DND-41 (cell line): ENCODE data around the gene SNAP47.

Experiments used
- ATAC-seq: fragments of 200-7000 bp; cut with Tn5 transposase; 3 replicates; pipeline ENCODE4 v1.9.1; 2021; ENCODE audit warnings: low read depth; ENCODE audit not compliant: insufficient read depth
- DNase-seq: peaks from one replicate; pipeline ENCODE4 v3.0.0-alpha.2; 2020
- H2AFZ ChIP-seq: 2 replicates; pipeline ENCODE4 v1.6.0; 2012; ENCODE audit warnings: low read depth, low read length
- H3K27ac ChIP-seq: 2 replicates; pipeline ENCODE4 v1.5.1; 2012; ENCODE audit warnings: low read length, inconsistent platforms
- H3K27me3 ChIP-seq: fragments of 200-600 bp; sonication (generic); 2 replicates; pipeline ENCODE4 v1.6.0; 2012; ENCODE audit warnings: low read length, mild to moderate bottlenecking, inconsistent platforms; ENCODE audit not compliant: insufficient read depth, poor library complexity
- H3K36me3 ChIP-seq: 2 replicates; pipeline ENCODE4 v1.5.1; 2012; ENCODE audit warnings: low read length, inconsistent platforms; ENCODE audit not compliant: insufficient read depth
- H3K4me1 ChIP-seq: 2 replicates; pipeline ENCODE4 v1.5.1; 2012; ENCODE audit warnings: mild to moderate bottlenecking, low read length; ENCODE audit not compliant: insufficient read depth
- H3K4me2 ChIP-seq: 2 replicates; pipeline ENCODE4 v1.6.0; 2012; ENCODE audit warnings: mild to moderate bottlenecking, moderate library complexity, low read length, inconsistent platforms; ENCODE audit not compliant: insufficient read depth
- H3K4me3 ChIP-seq, 2 experiments: fragments of 200-600 bp in 1 of 2; shearing (Covaris generic) in 1 of 2; 2 replicates each; pipeline ENCODE4 v1.5.1; 2012 to 2016; ENCODE audit warnings: inconsistent platforms in 2 of 2, low read length in 2 of 2, mild to moderate bottlenecking in 2 of 2, low read depth in 1 of 2, moderate library complexity in 1 of 2
- H3K79me2 ChIP-seq: 2 replicates; pipeline ENCODE4 v1.6.0; 2012; ENCODE audit warnings: low read length, inconsistent platforms; ENCODE audit not compliant: insufficient read depth
- H3K9ac ChIP-seq: 2 replicates; pipeline ENCODE4 v1.6.0; 2012; ENCODE audit warnings: low read depth, mild to moderate bottlenecking, inconsistent platforms, low read length, moderate library complexity
- H3K9me3 ChIP-seq: 2 replicates; pipeline ENCODE4 v1.5.1; 2012; ENCODE audit warnings: low read length, moderate library complexity, mild to moderate bottlenecking, inconsistent platforms; ENCODE audit not compliant: insufficient read depth, severe bottlenecking
- H4K20me1 ChIP-seq: 2 replicates; pipeline ENCODE4 v1.6.0; 2012; ENCODE audit warnings: low read length; ENCODE audit not compliant: insufficient read depth
- EZH2 ChIP-seq: IDR thresholded peaks from 3 replicates; pipeline ENCODE4 v1.6.1; 2012; ENCODE audit warnings: borderline replicate concordance, low read depth, mild to moderate bottlenecking, moderate library complexity, low read length, inconsistent platforms; ENCODE audit not compliant: severe bottlenecking
- TF ChIP-seq, protein P1 (sequence below): IDR thresholded peaks from 2 replicates; pipeline ENCODE4 v1.5.1; 2012; ENCODE audit warnings: borderline replicate concordance, low read length, moderate library complexity, mild to moderate bottlenecking; ENCODE audit not compliant: poor library complexity, severe bottlenecking; ENCODE audit errors: extremely low read depth

SNAP47 gene

GRCh38 chr1:227815468-227816409, 80.5 kb downstream of the SNAP47 start, which contains the start of gene PRSS38:
PRSS38 (plus strand) TSS chr1:227815675; CDS start chr1:227815717, 42 bp downstream.
- ATAC-seq, result no peak
- no peaks in the 10 kb centered on the region for H3K36me3 ChIP-seq
- H4K20me1 ChIP-seq, result no peaks in the 10 kb centered on the region
- H3K4me2 ChIP-seq, result no peak within 1 kb of the TSS
- H3K9ac ChIP-seq, result no peak within 1 kb of the TSS
- no peaks in the 10 kb centered on the region for H3K79me2 ChIP-seq
- H2AFZ ChIP-seq, result no peak within 1 kb of the TSS
- no peak within 1 kb of the TSS for H3K27ac ChIP-seq
- H3K27me3 ChIP-seq, result no peaks in the 10 kb centered on the region
- H3K4me1 ChIP-seq, result no peaks in the 10 kb centered on the region
- peaks cover 22% of the 10 kb centered on the region for H3K9me3 ChIP-seq
- no peak within 1 kb of the TSS for H3K4me3 ChIP-seq
- DNase-seq, result no peak
- TF ChIP-seq, protein P1, sequence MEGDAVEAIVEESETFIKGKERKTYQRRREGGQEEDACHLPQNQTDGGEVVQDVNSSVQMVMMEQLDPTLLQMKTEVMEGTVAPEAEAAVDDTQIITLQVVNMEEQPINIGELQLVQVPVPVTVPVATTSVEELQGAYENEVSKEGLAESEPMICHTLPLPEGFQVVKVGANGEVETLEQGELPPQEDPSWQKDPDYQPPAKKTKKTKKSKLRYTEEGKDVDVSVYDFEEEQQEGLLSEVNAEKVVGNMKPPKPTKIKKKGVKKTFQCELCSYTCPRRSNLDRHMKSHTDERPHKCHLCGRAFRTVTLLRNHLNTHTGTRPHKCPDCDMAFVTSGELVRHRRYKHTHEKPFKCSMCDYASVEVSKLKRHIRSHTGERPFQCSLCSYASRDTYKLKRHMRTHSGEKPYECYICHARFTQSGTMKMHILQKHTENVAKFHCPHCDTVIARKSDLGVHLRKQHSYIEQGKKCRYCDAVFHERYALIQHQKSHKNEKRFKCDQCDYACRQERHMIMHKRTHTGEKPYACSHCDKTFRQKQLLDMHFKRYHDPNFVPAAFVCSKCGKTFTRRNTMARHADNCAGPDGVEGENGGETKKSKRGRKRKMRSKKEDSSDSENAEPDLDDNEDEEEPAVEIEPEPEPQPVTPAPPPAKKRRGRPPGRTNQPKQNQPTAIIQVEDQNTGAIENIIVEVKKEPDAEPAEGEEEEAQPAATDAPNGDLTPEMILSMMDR, result no peak
- TF ChIP-seq EZH2, result no peak

GRCh38 chr1:227816750-227817446, 81.7 kb downstream of the SNAP47 start:
- H3K36me3 ChIP-seq, result no peaks in the 10 kb centered on the region
- no peaks in the 10 kb centered on the region for H3K79me2 ChIP-seq
- no peak overlapping the region for H3K4me2 ChIP-seq
- no peaks in the 10 kb centered on the region for H3K27me3 ChIP-seq
- no peak for TF ChIP-seq EZH2
- TF ChIP-seq, protein P1, result no peak
- H3K9ac ChIP-seq, result no peak overlapping the region
- H3K4me3 ChIP-seq, result no peak overlapping the region
- H3K27ac ChIP-seq, result no peak overlapping the region
- H3K4me1 ChIP-seq, result no peaks in the 10 kb centered on the region
- H4K20me1 ChIP-seq, result no peaks in the 10 kb centered on the region
- DNase-seq (no peak), ATAC-seq (no peak)
- no peak overlapping the region for H2AFZ ChIP-seq
- H3K9me3 ChIP-seq, result peaks cover 22% of the 10 kb centered on the region

- no peaks in the 10 kb centered on the region for H3K36me3 ChIP-seq
- no peak overlapping the region for H3K27ac ChIP-seq
- H2AFZ ChIP-seq, result no peak overlapping the region
- no peak overlapping the region for H3K9ac ChIP-seq
- H3K9me3 ChIP-seq, result no peaks in the 10 kb centered on the region
- H3K4me3 ChIP-seq, result no peak overlapping the region
- H3K79me2 ChIP-seq, result no peaks in the 10 kb centered on the region
- no peaks in the 10 kb centered on the region for H4K20me1 ChIP-seq
- H3K4me2 ChIP-seq, result no peak overlapping the region
- no peaks in the 10 kb centered on the region for H3K4me1 ChIP-seq
- no peak for TF ChIP-seq EZH2
- TF ChIP-seq, protein P1, result no peak
- no peak for DNase-seq
- H3K27me3 ChIP-seq, result no peaks in the 10 kb centered on the region
- ATAC-seq, result no peak
These were observed 88.3 kb downstream of the SNAP47 start for GRCh38 chr1:227823537-227823936.
